GM10266 (cell line): ENCODE data around the gene BAIAP2.

Experiments
- DNase-seq: peaks from one replicate; pipeline ENCODE4 v3.0.0; 2012; ENCODE audit errors: extremely low spot score
- CTCF ChIP-seq: IDR thresholded peaks from 2 replicates; pipeline ENCODE4 v1.5.1; 2012; ENCODE audit warnings: mild to moderate bottlenecking, low read depth; ENCODE audit not compliant: control insufficient read depth, insufficient read depth; ENCODE audit errors: missing control alignments

BAIAP2 gene

GRCh38 chr17:81157848-81158687 lies 123.1 kb downstream of the BAIAP2 start:
- no peak for DNase-seq
- no peak for TF ChIP-seq CTCF

- TF ChIP-seq CTCF = no peak
- no peak for DNase-seq
These were observed 124.0 kb downstream of the BAIAP2 start for GRCh38 chr17:81158688-81159590.

- TF ChIP-seq CTCF = no peak
- no peak for DNase-seq
These were observed 124.8 kb downstream of the BAIAP2 start for GRCh38 chr17:81159611-81160265.

GRCh38 chr17:81160306-81160705 lies 125.4 kb downstream of the BAIAP2 start:
- TF ChIP-seq CTCF = no peak
- no peak for DNase-seq

GRCh38 chr17:81160747-81161453 lies 125.9 kb downstream of the BAIAP2 start:
- TF ChIP-seq CTCF = no peak

GRCh38 chr17:81161536-81161935 lies 126.6 kb downstream of the BAIAP2 start:
- DNase-seq = no peak
- TF ChIP-seq CTCF = no peak

More at GRCh38 chr17:81160747-81161453, 125.9 kb downstream of the BAIAP2 start:
- DNase-seq = no peak
